ENCODE results near the gene CFAP45. TPM values are rescaled to one million over a fixed set of nuclear protein-coding genes. Genes with fewer than 3 reads are reported as not detected.

The CFAP45 gene
- polyA plus RNA-seq, 3 donors = 0.12 to 1.0 TPM; not detected in 1

DNA sequence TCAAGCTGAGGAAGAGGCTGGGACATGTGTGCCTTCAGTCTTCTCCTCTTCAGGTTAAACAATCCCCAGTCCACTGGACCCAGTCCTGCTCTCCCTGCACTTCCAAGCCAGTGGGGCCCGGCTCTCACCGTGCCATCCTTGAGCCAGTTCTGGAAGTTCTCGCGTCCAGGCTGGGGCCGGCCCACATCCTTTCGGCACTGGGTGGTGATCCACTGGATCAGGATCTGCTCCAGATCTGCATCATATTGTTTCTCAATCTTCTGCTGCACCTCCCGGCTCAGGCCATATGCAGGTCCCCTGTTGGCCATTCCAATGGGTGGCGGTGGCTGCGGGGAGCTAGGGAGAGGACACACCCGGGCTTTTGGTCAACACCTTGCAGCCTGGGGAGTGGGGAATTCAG lies 20.2 kb upstream of the CFAP45 start:
- Histone ChIP-seq H3K27me3 (ENCODE audit: control insufficient read depth in 2 of 2, insufficient read depth in 2 of 2, low read length in 2 of 2) (no peaks in the 10 kb centered on the region), H4K20me1 (ENCODE audit: insufficient read depth, low read length) (peaks cover 55% of the 10 kb centered on the region), H3K27ac (ENCODE audit: low read depth in 1 of 2, low read length in 2 of 2) (peak overlapping the region in 1 of 2 donors; percentile 99), H2AFZ (ENCODE audit: insufficient read depth, low read depth, low read length, poor library complexity, severe bottlenecking) (no peak overlapping the region), H3K79me2 (ENCODE audit: insufficient read depth, low read length) (peaks cover 62% of the 10 kb centered on the region), H3K9ac (ENCODE audit: insufficient read depth, low read length, poor library complexity, severe bottlenecking) (no peak overlapping the region), H3K4me3 (replicated peaks in 1 of 3; ENCODE audit: low read depth in 2 of 3, low read length in 3 of 3) (no peak overlapping the region), H3K4me2 (replicated peaks; ENCODE audit: extremely low read depth, low read length, poor library complexity, severe bottlenecking) (no peak overlapping the region), H3K36me3 (replicated peaks in 1 of 2; ENCODE audit: control insufficient read depth in 1 of 2, insufficient read depth in 2 of 2, low read length in 2 of 2) (peaks cover 47 to 57% of the 10 kb centered on the region in 2 donors), H3K4me1 (ENCODE audit: control insufficient read depth in 1 of 2, insufficient read depth in 2 of 2, low read length in 2 of 2) (peaks cover 31 to 36% of the 10 kb centered on the region in 2 donors), H3K9me3 (replicated peaks in 1 of 2; ENCODE audit: control insufficient read depth in 1 of 2, insufficient read depth in 1 of 2, low read length in 2 of 2) (no peaks in the 10 kb centered on the region)
- 100% methylated on average over 4 of the region's 10 CpGs for WGBS (ENCODE audit: insufficient coverage)
- no peak overlapping the region for H3K4me3 Mint-ChIP-seq
- H3K4me1 Mint-ChIP-seq = peaks cover 35% of the 10 kb centered on the region
- no peak for DNase-seq
- TF ChIP-seq, protein P1, sequence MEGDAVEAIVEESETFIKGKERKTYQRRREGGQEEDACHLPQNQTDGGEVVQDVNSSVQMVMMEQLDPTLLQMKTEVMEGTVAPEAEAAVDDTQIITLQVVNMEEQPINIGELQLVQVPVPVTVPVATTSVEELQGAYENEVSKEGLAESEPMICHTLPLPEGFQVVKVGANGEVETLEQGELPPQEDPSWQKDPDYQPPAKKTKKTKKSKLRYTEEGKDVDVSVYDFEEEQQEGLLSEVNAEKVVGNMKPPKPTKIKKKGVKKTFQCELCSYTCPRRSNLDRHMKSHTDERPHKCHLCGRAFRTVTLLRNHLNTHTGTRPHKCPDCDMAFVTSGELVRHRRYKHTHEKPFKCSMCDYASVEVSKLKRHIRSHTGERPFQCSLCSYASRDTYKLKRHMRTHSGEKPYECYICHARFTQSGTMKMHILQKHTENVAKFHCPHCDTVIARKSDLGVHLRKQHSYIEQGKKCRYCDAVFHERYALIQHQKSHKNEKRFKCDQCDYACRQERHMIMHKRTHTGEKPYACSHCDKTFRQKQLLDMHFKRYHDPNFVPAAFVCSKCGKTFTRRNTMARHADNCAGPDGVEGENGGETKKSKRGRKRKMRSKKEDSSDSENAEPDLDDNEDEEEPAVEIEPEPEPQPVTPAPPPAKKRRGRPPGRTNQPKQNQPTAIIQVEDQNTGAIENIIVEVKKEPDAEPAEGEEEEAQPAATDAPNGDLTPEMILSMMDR (IDR thresholded peaks at IDR 0.05) = no peak
- peaks cover 0 to 17% (median 1%) of the 10 kb centered on the region in 3 donors for H3K27me3 Mint-ChIP-seq (ENCODE audit: low read depth in 3 of 3)
- intact Hi-C loops (cut with micrococcal nuclease) = loop anchor here in 1 of 2 donors (10.0 kb wide), 1 partner anchor 425 kb away; the partner anchor contains the start of genes COPA and NCSTN
- H3K27ac Mint-ChIP-seq = peak overlapping the region; percentile 75 to 100 (median 100)
- peaks cover 0 to 3% (median 0%) of the 10 kb centered on the region in 7 donors for H3K9me3 Mint-ChIP-seq
- H3K36me3 Mint-ChIP-seq = peaks cover 68 to 76% of the 10 kb centered on the region in 2 donors

DNA sequence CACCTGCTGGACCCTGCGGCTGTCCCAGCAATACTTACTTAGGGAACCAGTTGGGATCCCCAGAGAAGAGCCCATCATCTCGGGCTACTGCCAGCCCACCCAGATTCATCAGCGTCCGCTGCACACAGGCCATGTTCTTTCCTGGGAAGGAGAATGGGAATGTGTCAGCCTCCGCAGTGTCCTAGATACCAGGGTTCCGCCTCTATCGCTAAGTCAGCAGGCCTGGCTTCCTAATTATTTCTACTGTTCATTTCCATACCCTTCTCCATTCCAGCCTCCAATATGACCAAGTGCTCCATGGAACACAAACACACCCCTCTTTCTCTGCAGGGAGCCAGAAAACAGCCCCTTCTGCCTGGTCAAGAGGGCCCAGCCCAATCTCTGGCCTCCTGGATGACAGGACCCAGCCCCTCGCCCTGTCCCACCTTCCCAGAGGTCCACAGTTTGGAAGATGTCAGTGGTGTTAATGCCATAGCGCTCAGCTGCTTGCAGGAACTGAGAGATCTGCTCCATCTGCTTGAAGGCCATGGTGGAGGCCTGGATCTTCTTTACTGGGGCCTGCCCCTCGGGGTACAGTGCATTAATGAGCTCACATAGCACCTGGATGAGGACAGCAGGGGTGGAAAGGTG lies 19.4 kb upstream of the CFAP45 start:
- Histone ChIP-seq H3K4me1 (ENCODE audit: control insufficient read depth in 1 of 2, insufficient read depth in 2 of 2, low read length in 2 of 2) (peaks cover 31% of the 10 kb centered on the region in 2 donors), H3K79me2 (ENCODE audit: insufficient read depth, low read length) (peaks cover 54% of the 10 kb centered on the region), H3K27me3 (ENCODE audit: control insufficient read depth in 2 of 2, insufficient read depth in 2 of 2, low read length in 2 of 2) (no peaks in the 10 kb centered on the region), H3K9ac (ENCODE audit: insufficient read depth, low read length, poor library complexity, severe bottlenecking) (no peak overlapping the region), H3K9me3 (replicated peaks in 1 of 2; ENCODE audit: control insufficient read depth in 1 of 2, insufficient read depth in 1 of 2, low read length in 2 of 2) (no peaks in the 10 kb centered on the region), H4K20me1 (ENCODE audit: insufficient read depth, low read length) (peaks cover 53% of the 10 kb centered on the region), H2AFZ (ENCODE audit: insufficient read depth, low read depth, low read length, poor library complexity, severe bottlenecking) (no peak overlapping the region), H3K27ac (ENCODE audit: low read depth in 1 of 2, low read length in 2 of 2) (peak overlapping the region in 1 of 2 donors; percentile 26), H3K4me2 (replicated peaks; ENCODE audit: extremely low read depth, low read length, poor library complexity, severe bottlenecking) (no peak overlapping the region), H3K4me3 (replicated peaks in 1 of 3; ENCODE audit: low read depth in 2 of 3, low read length in 3 of 3) (no peak overlapping the region), H3K36me3 (replicated peaks in 1 of 2; ENCODE audit: control insufficient read depth in 1 of 2, insufficient read depth in 2 of 2, low read length in 2 of 2) (peaks cover 47 to 61% of the 10 kb centered on the region in 2 donors)
- peaks cover 74 to 84% of the 10 kb centered on the region in 2 donors for H3K36me3 Mint-ChIP-seq
- 93% methylated on average over 6 of the region's 10 CpGs for WGBS (ENCODE audit: insufficient coverage)
- intact Hi-C loops (cut with micrococcal nuclease) = no loop called here
- TF ChIP-seq, protein P1 (IDR thresholded peaks at IDR 0.05) = no peak
- no peaks in the 10 kb centered on the region for H3K9me3 Mint-ChIP-seq
- no peak overlapping the region for H3K4me3 Mint-ChIP-seq
- H3K27me3 Mint-ChIP-seq (ENCODE audit: low read depth in 3 of 3) = peaks cover 1 to 11% (median 1%) of the 10 kb centered on the region in 3 donors
- DNase-seq = no peak
- H3K27ac Mint-ChIP-seq = peak overlapping the region; percentile 49 to 100 (median 74)
- H3K4me1 Mint-ChIP-seq = peaks cover 35% of the 10 kb centered on the region

Data from CD14-positive monocyte (primary cell).